Measurements from ENCODE around the gene CHAMP1.
"Not testable (repeated sequence)": the region's sequence is repeated elsewhere in the genome, so short reads cannot be mapped to it uniquely, and the experiment has no call there.

The CHAMP1 gene

GRCh38 chr13:114334305-114335053, 20.2 kb downstream of the CHAMP1 start:
- DNase-seq (ENCODE audit: low spot score) = no peak

- DNase-seq (ENCODE audit: low spot score) = not testable (repeated sequence)
Observed at GRCh38 chr13:114336457-114336856, 22.2 kb downstream of the CHAMP1 start.

- no peak for DNase-seq (ENCODE audit: low spot score)
Observed at GRCh38 chr13:114338959-114339358, 24.7 kb downstream of the CHAMP1 start.

- DNase-seq (ENCODE audit: low spot score) = peak; percentile 53
Observed at GRCh38 chr13:114339857-114340534, 25.7 kb downstream of the CHAMP1 start.

GRCh38 chr13:114341003-114341777, 26.9 kb downstream of the CHAMP1 start:
- DNase-seq (ENCODE audit: low spot score) = no peak

- not testable (repeated sequence) for DNase-seq (ENCODE audit: low spot score)
Observed at GRCh38 chr13:114347256-114347655, 33.0 kb downstream of the CHAMP1 start.

GRCh38 chr13:114352763-114353162, 38.5 kb downstream of the CHAMP1 start:
- DNase-seq (ENCODE audit: low spot score) = not testable (repeated sequence)

- DNase-seq (ENCODE audit: low spot score) = not testable (repeated sequence)
Observed at GRCh38 chr13:114353382-114353781, 39.1 kb downstream of the CHAMP1 start.

All from AG08395 (cell line).